HUES6 (cell line): Measurements from ENCODE around the gene RAP2C.

ENCODE experiments used
- H3K27ac ChIP-seq: 2 replicates; pipeline ENCODE4 v1.7.0; 2013; ENCODE audit warnings: low read depth, mild to moderate bottlenecking, low read length, inconsistent platforms
- H3K27me3 ChIP-seq: 2 replicates; pipeline ENCODE4 v1.6.1; 2013; ENCODE audit warnings: low read length; ENCODE audit not compliant: control insufficient read depth, insufficient read depth
- H3K36me3 ChIP-seq: 2 replicates; pipeline ENCODE4 v1.6.1; 2013; ENCODE audit warnings: low read length; ENCODE audit not compliant: control insufficient read depth, insufficient read depth
- H3K4me1 ChIP-seq: 2 replicates; pipeline ENCODE4 v1.6.1; 2013; ENCODE audit warnings: low read length; ENCODE audit not compliant: control insufficient read depth, insufficient read depth
- H3K4me3 ChIP-seq: 2 replicates; pipeline ENCODE4 v1.5.1; 2013; ENCODE audit warnings: low read depth, low read length
- H3K9ac ChIP-seq: one replicate; pipeline ENCODE4 v1.6.1; 2013; ENCODE audit warnings: mild to moderate bottlenecking, low read length
- H3K9me3 ChIP-seq: 2 replicates; pipeline ENCODE4 v1.6.1; 2013; ENCODE audit warnings: low read depth, low read length; ENCODE audit not compliant: control insufficient read depth, insufficient read depth

Gene RAP2C

DNA sequence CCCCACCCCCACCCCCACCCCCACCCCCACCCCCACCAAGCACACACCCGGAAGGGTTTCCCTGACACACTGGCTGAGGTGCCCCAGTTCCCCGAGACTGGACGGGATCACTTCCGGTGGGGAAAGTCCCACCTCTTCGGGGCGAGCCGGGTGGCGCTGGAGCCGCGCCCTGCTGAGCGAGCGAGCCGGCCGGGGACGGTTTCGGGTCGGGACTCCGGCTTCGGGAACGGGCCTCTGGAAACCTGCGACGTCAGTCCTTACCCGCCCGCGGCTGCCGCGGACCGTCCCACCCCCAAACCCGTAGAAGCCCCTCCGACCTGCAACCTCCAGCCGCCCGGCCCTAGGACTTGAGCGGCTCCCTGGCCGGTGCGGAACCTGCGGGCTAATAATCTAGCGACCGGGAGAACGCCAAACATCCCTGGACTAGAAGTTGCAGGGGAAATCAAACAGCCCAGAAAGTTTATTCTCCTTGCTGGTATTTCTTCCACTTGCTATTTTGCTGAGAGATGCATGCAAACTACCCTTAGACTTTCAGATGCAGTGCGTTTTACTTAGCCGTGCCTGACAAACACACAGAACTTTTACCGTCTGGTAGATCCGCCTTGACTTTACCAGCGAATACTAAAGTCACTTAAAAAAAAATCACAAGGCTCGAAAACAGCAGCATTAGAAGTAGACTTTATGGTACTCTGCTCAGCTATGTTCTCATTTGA is 991 bp downstream of the RAP2C start:
- Histone ChIP-seq H3K27ac (peak overlapping the region; percentile 73; the same call in 1 of the 2 replicates), H3K9me3 (no peaks in the 10 kb centered on the region), H3K27me3 (no peaks in the 10 kb centered on the region; the same call in 1 of the 2 replicates), H3K9ac (peak overlapping the region; percentile 82), H3K4me1 (peaks cover 4% of the 10 kb centered on the region), H3K36me3 (peaks cover 16% of the 10 kb centered on the region), H3K4me3 (peak overlapping the region; percentile 78)

DNA sequence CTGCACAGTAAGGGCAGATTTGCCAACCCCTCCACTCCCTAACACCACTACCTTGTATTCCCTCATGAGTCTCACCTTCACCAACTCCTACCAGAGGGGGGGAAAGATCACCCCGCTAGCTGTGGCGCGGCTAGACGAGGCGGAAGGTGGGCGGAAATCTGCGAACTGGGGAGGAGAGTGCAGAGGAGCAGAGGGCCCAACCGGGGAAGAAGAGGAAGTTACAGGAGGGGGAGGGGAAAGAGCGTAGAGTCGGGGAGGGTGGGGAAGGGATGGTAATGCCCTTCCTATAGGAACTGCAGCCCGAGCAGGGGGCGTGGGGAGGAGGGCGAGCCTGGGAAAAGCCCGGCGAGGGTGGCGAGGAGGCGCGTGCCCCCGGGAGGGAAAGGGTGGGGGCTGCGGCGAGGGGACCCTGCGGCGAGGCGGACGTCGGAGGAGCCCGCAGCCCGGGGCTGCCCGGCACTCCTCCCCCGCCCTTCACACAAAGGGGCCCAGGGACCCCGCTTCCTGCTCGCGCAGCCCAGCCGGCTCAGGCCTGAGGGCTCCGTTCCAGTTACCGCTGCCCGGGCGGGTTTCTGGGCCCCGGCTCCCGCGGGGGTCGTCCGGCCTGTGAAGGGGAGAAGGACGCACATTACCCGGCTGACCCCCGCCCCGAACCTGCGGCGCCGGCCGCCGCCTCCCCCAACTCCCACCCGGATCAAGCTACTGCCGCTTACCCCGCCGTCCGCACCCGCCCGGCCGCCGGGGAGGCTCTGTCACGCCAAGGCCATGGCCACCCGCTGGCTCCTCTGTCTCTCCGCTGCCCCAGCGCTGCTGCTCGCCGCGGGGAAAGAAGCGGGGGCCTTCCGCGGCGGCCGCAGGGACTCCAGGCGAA is 1.8 kb downstream of the RAP2C start:
- H3K4me1 ChIP-seq = peaks cover 4% of the 10 kb centered on the region
- H3K4me3 ChIP-seq = peak overlapping the region; percentile 78
- no peaks in the 10 kb centered on the region for H3K9me3 ChIP-seq
- H3K27me3 ChIP-seq = no peaks in the 10 kb centered on the region; the same call in 1 of the 2 replicates
- peak overlapping the region; percentile 71 for H3K9ac ChIP-seq
- H3K36me3 ChIP-seq = peaks cover 24% of the 10 kb centered on the region
- H3K27ac ChIP-seq = peak overlapping the region; percentile 98; the same call in 1 of the 2 replicates

DNA sequence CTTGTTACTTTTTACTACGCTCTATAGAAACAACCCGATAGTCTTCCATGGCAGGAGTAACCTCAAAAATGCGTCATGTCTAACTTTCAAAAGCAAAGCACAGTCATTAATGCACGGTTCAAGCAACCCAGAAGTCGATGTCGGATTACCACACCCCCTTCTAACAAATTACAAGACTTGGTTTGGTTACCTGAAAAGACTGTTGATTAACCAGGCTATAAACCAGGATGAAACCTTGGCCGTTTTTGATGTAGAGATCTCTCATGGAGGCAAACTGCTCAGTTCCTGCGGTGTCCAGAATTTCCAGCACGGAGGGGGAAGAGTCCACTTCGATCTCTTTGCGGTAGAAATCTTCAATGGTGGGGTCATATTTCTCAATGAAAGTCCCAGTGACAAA is 2.4 kb downstream of the RAP2C start:
- Histone ChIP-seq H3K4me1 (peaks cover 4% of the 10 kb centered on the region), H3K27me3 (no peaks in the 10 kb centered on the region; the same call in 1 of the 2 replicates), H3K9ac (peak overlapping the region; percentile 71), H3K9me3 (no peaks in the 10 kb centered on the region), H3K36me3 (peaks cover 29% of the 10 kb centered on the region), H3K27ac (peak overlapping the region; percentile 98; the same call in 1 of the 2 replicates), H3K4me3 (peak overlapping the region; percentile 78)

DNA sequence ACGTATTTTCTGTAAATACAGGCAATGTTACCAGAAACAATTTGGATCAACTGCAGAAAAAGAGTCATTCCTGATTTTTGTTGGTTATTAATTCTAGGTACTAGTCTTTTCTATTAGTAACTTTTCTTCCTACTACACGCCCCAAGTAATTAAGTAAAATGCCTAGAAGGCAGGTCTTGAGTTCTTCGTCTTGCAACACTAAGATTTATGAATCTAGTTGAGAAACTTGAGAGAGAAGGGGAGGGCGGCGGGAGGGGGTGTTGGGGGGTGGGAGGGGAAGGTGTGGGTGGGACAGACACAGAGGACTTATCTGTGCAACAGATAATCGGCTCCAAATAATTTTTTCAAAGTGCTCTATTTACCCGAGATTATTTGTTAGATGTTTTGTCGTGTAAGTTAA is 3.0 kb downstream of the RAP2C start:
- Histone ChIP-seq H3K27me3 (no peaks in the 10 kb centered on the region; the same call in 1 of the 2 replicates), H3K9me3 (no peaks in the 10 kb centered on the region), H3K36me3 (peaks cover 34% of the 10 kb centered on the region), H3K4me3 (peak overlapping the region; percentile 78), H3K27ac (no peak overlapping the region), H3K4me1 (peaks cover 4% of the 10 kb centered on the region), H3K9ac (peak overlapping the region; percentile 71)

DNA sequence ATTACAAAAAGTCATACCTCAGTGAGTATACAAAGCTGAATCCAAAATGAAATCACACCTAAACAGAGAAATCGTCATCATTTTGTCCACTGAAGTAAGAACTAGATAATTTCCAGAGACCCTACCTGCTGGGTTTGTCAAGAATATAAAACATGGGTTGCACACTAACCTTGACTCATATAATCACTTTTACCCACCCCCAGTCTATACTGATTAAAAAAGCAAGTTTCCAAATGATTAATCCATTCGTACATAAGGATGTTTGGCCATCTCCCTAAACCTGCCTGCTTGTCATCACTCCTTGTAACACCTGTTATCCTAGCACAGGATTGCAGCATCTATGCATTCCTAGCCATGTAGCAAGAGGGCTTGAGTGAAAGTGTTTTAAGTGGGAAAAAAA is 4.7 kb downstream of the RAP2C start:
- H3K9me3 ChIP-seq = no peaks in the 10 kb centered on the region
- H3K4me1 ChIP-seq = peaks cover 1% of the 10 kb centered on the region
- H3K27ac ChIP-seq = no peak overlapping the region
- peaks cover 45% of the 10 kb centered on the region for H3K36me3 ChIP-seq
- H3K9ac ChIP-seq = no peak overlapping the region
- H3K4me3 ChIP-seq = no peak overlapping the region
- no peaks in the 10 kb centered on the region for H3K27me3 ChIP-seq

DNA sequence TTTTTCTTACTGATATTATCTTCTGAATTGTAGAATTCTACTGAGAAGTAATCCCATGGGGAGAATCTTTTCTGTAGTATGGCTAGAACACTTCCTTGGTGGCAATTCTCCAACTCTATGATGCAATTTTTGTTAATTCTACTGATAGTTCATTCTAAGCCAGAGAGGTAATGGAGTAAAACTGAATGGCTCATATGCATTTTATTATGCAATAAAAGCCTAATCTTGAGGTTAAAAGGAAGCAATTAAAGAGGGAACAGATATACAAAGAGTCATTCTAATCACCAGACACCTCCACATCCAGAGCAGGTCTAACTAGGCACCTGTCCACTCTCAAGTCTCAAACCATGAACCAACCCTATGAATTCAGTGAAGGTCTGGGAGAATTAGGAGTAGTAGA is 9.7 kb downstream of the RAP2C start:
- no peaks in the 10 kb centered on the region for H3K4me1 ChIP-seq
- no peaks in the 10 kb centered on the region for H3K27me3 ChIP-seq
- no peak overlapping the region for H3K27ac ChIP-seq
- no peak overlapping the region for H3K9ac ChIP-seq
- H3K36me3 ChIP-seq = peaks cover 67% of the 10 kb centered on the region
- no peak overlapping the region for H3K4me3 ChIP-seq
- no peaks in the 10 kb centered on the region for H3K9me3 ChIP-seq

DNA sequence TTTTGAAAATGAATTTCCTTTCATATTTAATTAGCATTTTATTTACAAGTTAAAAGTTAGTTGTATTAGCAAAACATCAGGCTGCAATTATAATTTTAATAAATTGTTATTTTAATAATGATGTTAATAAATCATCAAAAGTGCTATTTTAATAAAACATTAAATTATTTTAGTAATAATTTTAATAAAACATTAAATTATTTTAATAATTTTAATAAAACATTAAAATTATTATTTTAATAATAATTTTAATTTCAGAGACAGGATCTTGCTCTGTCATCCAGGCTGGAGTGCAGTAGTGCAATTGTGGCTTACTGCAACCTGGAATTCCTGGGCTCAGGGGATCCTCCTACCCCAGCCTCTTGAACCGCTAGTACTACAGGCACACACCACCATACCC is 10.8 kb downstream of the RAP2C start:
- H3K9ac ChIP-seq = no peak overlapping the region
- H3K27me3 ChIP-seq = no peaks in the 10 kb centered on the region
- no peak overlapping the region for H3K4me3 ChIP-seq
- H3K27ac ChIP-seq = no peak overlapping the region
- H3K9me3 ChIP-seq = no peaks in the 10 kb centered on the region
- no peaks in the 10 kb centered on the region for H3K4me1 ChIP-seq
- peaks cover 61% of the 10 kb centered on the region for H3K36me3 ChIP-seq

DNA sequence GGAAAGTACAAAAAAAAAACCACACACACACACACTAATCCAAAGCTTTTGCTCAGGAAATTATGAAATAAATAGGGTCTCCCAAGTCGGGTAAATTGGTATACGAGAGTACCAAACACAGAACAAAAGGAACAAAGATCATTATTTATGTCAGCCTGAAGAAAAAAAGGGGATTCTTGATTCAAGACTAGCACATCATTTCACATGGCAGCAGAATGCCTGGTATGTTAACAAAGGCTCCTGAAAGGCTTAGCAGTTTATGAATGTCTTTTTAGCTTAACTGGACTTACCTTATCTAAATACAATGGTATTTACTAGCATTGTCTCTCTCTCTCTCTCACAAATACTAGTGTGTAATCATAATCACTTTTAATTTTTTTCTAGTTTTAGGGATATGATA is 11.3 kb downstream of the RAP2C start:
- no peaks in the 10 kb centered on the region for H3K27me3 ChIP-seq
- no peak overlapping the region for H3K9ac ChIP-seq
- no peaks in the 10 kb centered on the region for H3K9me3 ChIP-seq
- peaks cover 58% of the 10 kb centered on the region for H3K36me3 ChIP-seq
- H3K4me1 ChIP-seq = no peaks in the 10 kb centered on the region
- H3K27ac ChIP-seq = no peak overlapping the region
- H3K4me3 ChIP-seq = no peak overlapping the region

DNA sequence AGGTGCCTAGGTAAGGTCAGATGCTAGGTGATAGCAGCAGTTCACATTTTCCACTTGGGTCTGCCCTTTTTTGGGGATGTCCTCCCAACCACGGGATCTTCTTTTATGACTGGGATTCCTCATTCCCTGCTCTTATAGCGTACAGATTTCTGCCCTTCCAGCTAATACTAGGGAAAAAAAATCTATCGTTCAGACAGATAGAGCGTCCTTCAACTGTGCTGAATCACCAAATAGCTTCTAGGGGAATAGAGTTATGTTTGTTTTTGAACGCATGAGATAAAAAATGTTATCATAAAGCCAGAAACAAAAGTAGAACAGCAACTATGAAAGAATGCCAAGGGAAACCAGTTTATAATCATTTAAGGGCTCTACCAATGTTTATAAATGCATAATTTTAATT is 13.0 kb downstream of the RAP2C start:
- H3K9me3 ChIP-seq = no peaks in the 10 kb centered on the region
- H3K36me3 ChIP-seq = peaks cover 47% of the 10 kb centered on the region
- no peak overlapping the region for H3K4me3 ChIP-seq
- no peaks in the 10 kb centered on the region for H3K27me3 ChIP-seq
- H3K27ac ChIP-seq = no peak overlapping the region
- no peak overlapping the region for H3K9ac ChIP-seq
- H3K4me1 ChIP-seq = no peaks in the 10 kb centered on the region

DNA sequence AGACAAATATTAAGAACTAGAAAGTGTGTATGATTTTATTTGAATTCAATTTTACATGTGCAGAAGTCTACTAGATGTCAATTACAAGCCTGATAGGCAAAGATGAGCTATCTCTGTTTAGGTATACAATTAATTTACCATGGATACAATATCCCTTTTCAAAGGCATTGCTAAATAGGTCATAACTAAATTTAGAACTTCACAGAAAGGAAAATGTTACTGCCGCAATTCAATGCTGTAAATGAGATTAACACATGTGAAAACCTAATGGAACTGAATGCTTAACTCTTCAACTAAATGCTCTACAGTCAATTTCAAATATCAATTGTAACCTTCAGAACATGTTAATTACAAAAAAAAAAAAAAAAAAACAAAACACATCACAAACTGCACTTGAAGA is 14.6 kb downstream of the RAP2C start:
- Histone ChIP-seq H3K27ac (no peak overlapping the region), H3K27me3 (no peaks in the 10 kb centered on the region), H3K36me3 (peaks cover 37% of the 10 kb centered on the region), H3K9ac (no peak overlapping the region), H3K9me3 (no peaks in the 10 kb centered on the region), H3K4me3 (no peak overlapping the region), H3K4me1 (0 out of 2 replicates have a peak, but pooled peaks cover 6% of the 10 kb centered on the region)

DNA sequence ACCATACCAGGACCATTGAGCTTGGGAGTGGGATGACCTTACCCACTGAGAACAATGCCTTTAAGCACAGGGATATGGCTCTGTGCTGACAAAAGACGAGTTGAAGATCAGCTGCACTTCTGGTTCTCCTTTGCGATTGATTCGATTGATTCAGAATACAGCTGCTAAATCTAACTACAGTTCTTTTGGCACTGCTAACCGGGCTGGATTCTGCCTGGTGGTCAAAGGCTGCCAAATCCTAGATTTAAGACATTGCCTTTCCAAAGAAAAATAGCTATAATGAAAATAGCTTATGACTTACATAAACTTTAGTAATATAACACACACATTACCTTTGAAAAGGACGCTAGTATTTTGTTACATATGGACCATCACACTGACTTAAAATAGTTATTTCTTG is 18.3 kb downstream of the RAP2C start:
- Histone ChIP-seq H3K4me1 (0 out of 2 replicates have a peak, but pooled peaks cover 6% of the 10 kb centered on the region), H3K4me3 (no peak overlapping the region), H3K36me3 (peaks cover 22% of the 10 kb centered on the region), H3K9me3 (no peaks in the 10 kb centered on the region), H3K27me3 (no peaks in the 10 kb centered on the region; the same call in 1 of the 2 replicates), H3K9ac (no peak overlapping the region), H3K27ac (no peak overlapping the region)
